Caco-2 (cell line): ENCODE results near the gene PLD3. TPM values are rescaled to one million over a fixed set of nuclear protein-coding genes. Genes with fewer than 3 reads are reported as not detected.
"Not testable (repeated sequence)": the region's sequence is repeated elsewhere in the genome, so short reads cannot be mapped to it uniquely, and the experiment has no call there.

Source experiments
- BruUV-seq: library from RNA; stranded (reverse); fragments of 400-500 nt; replicated peaks from 2 replicates; lab custom pipeline; 2021; lab: Mats Ljungman, UMichigan
- CTCF ChIA-PET: fragments of 300-600 bp; sonication (Branson Sonifier 250); formaldehyde crosslinking; loops from one replicate; lab custom pipeline; 2022; ENCODE audit warnings: antibody characterized with exemption; lab: Charles Lee
- POLR2A ChIA-PET: fragments of 300-600 bp; sonication (Branson Sonifier 250); formaldehyde crosslinking; loops from one replicate; lab custom pipeline; 2022; ENCODE audit warnings: antibody characterized with exemption; lab: Charles Lee
- DNase-seq, 2 experiments: peaks; one replicate each; pipeline versions ENCODE4 v3.0.0 to v3.0.0-alpha.2; 2020 to 2022
- H3K27me3 ChIP-seq: replicated peaks from 2 replicates; pipeline ENCODE4 v1.6.0; 2011; ENCODE audit warnings: low read length; ENCODE audit not compliant: control insufficient read depth, insufficient read depth
- H3K36me3 ChIP-seq: 2 replicates; pipeline ENCODE4 v1.5.1; 2011; ENCODE audit warnings: low read length; ENCODE audit not compliant: control insufficient read depth, insufficient read depth
- H3K4me1 ChIP-seq: fragments of 250-450 bp; sonication (Bioruptor Pico); 2 replicates; pipeline ENCODE4 v1.5.1; 2020; ENCODE audit warnings: mild to moderate bottlenecking
- H3K4me3 ChIP-seq: 2 replicates; pipeline ENCODE4 v1.5.1; 2011; ENCODE audit warnings: low read depth, mild to moderate bottlenecking, control low read depth, low read length
- H3K9me3 ChIP-seq: fragments of 250-450 bp; sonication (Bioruptor Pico); 2 replicates; pipeline ENCODE4 v1.5.1; 2020; ENCODE audit warnings: mild to moderate bottlenecking, moderate library complexity
- H3K27ac Mint-ChIP-seq: one replicate; pipeline ENCODE4 v1.8.0; 2022; ENCODE audit warnings: mixed read lengths; ENCODE audit not compliant: unreplicated experiment
- H3K27me3 Mint-ChIP-seq: one replicate; pipeline ENCODE4 v1.8.0; 2022; ENCODE audit warnings: mixed read lengths; ENCODE audit not compliant: insufficient read depth, unreplicated experiment
- H3K36me3 Mint-ChIP-seq: one replicate; pipeline ENCODE4 v1.8.0; 2022; ENCODE audit warnings: mild to moderate bottlenecking, mixed read lengths; ENCODE audit not compliant: insufficient read depth, unreplicated experiment
- H3K4me1 Mint-ChIP-seq: one replicate; pipeline ENCODE4 v1.8.0; 2022; ENCODE audit warnings: low read depth, mixed read lengths; ENCODE audit not compliant: unreplicated experiment
- H3K4me3 Mint-ChIP-seq: one replicate; pipeline ENCODE4 v1.8.0; 2022; ENCODE audit warnings: mild to moderate bottlenecking, moderate library complexity, mixed read lengths; ENCODE audit not compliant: unreplicated experiment
- H3K9me3 Mint-ChIP-seq: one replicate; pipeline ENCODE4 v1.8.0; 2022; ENCODE audit warnings: mixed read lengths; ENCODE audit not compliant: unreplicated experiment
- CTCF ChIP-seq, 2 experiments: fragments of 200-600 bp in 1 of 2; IDR thresholded peaks; 1 replicate in 1 of 2; 2 replicates in 1 of 2; pipeline versions ENCODE4 v1.5.1 to v1.8.0; 2011 to 2022; ENCODE audit warnings: antibody characterized with exemption in 1 of 2, control low read depth in 1 of 2, inconsistent platforms in 1 of 2, low read depth in 1 of 2, low read length in 1 of 2, mild to moderate bottlenecking in 1 of 2, moderate library complexity in 1 of 2; ENCODE audit not compliant: insufficient read depth in 1 of 2, severe bottlenecking in 1 of 2, unreplicated experiment in 1 of 2
- intact Hi-C: fragments of 100-400 bp; cut with micrococcal nuclease; formaldehyde crosslinking; loops from one replicate; pipeline ENCODE4 v1.10.0; 2022; ENCODE audit not compliant: unreplicated experiment
- total RNA-seq: library from RNA; stranded (reverse); gene quantifications from 2 replicates; pipeline ENCODE4 v1.2.3, GENCODE V29; 2022

PLD3 gene
- total RNA-seq, 1 experiment from 2014 or later, result 114 TPM

- intact Hi-C loops, result no loop called here
- H3K27me3 Mint-ChIP-seq, result no peaks in the 10 kb centered on the region
- DNase-seq, result no peak
- ChIA-PET POLR2A (no interaction called here), CTCF (no interaction called here)
- Histone ChIP-seq H3K4me1 (no peaks in the 10 kb centered on the region), H3K27me3 (no peaks in the 10 kb centered on the region), H3K9me3 (no peaks in the 10 kb centered on the region), H3K36me3 (peaks cover 2% of the 10 kb centered on the region), H3K4me3 (no peak overlapping the region)
- BruUV-seq, result no TSS peak
- no peak overlapping the region for H3K4me3 Mint-ChIP-seq
- no peak overlapping the region for H3K27ac Mint-ChIP-seq
- no peaks in the 10 kb centered on the region for H3K9me3 Mint-ChIP-seq
- no peak for TF ChIP-seq CTCF (IDR thresholded peaks at IDR 0.05; ENCODE audit: insufficient read depth in 1 of 2, low read depth in 1 of 2, low read length in 1 of 2, severe bottlenecking in 1 of 2, unreplicated experiment in 1 of 2)
- H3K4me1 Mint-ChIP-seq, result no peaks in the 10 kb centered on the region
- peaks cover 81% of the 10 kb centered on the region for H3K36me3 Mint-ChIP-seq
Measured at GRCh38 chr19:40332669-40333068, 15.8 kb upstream of the PLD3 start.

- H3K36me3 ChIP-seq, CTCF ChIA-PET, H3K4me3 ChIP-seq, H3K27ac Mint-ChIP-seq, H3K9me3 ChIP-seq, H3K4me1 ChIP-seq, POLR2A ChIA-PET, H3K4me1 Mint-ChIP-seq, H3K4me3 Mint-ChIP-seq, BruUV-seq, H3K27me3 Mint-ChIP-seq, DNase-seq, H3K9me3 Mint-ChIP-seq, intact Hi-C loops, H3K27me3 ChIP-seq: not testable (repeated sequence)
- H3K36me3 Mint-ChIP-seq, result peaks cover 78% of the 10 kb centered on the region
Measured at GRCh38 chr19:40333083-40333482, 15.4 kb upstream of the PLD3 start.

GRCh38 chr19:40335101-40335500, 13.4 kb upstream of the PLD3 start:
- Mint-ChIP-seq H3K27me3 (no peaks in the 10 kb centered on the region), H3K27ac (no peak overlapping the region), H3K9me3 (no peaks in the 10 kb centered on the region), H3K4me1 (no peaks in the 10 kb centered on the region), H3K36me3 (peaks cover 74% of the 10 kb centered on the region), H3K4me3 (no peak overlapping the region)
- ChIA-PET POLR2A (no interaction called here), CTCF (interaction anchor here (0.6 kb wide), 1 partner anchor 1449 kb away, joined by 4 read pairs; no protein-coding TSS in a partner anchor)
- Histone ChIP-seq H3K4me3 (no peak overlapping the region), H3K27me3 (no peaks in the 10 kb centered on the region), H3K36me3 (peaks cover 2% of the 10 kb centered on the region), H3K9me3 (no peaks in the 10 kb centered on the region), H3K4me1 (no peaks in the 10 kb centered on the region)
- no peak for TF ChIP-seq CTCF (IDR thresholded peaks at IDR 0.05; ENCODE audit: insufficient read depth in 1 of 2, low read depth in 1 of 2, low read length in 1 of 2, severe bottlenecking in 1 of 2, unreplicated experiment in 1 of 2)
- no peak for DNase-seq
- intact Hi-C loops, result no loop called here
- BruUV-seq, result no TSS peak
